Measurements from ENCODE around the gene SLC35F4. TPM values are rescaled to one million over a fixed set of nuclear protein-coding genes. Genes with fewer than 3 reads are reported as not detected.

SLC35F4 gene
- total and polyA plus RNA-seq, 2 of the 4 experiments (the other 2 are of a cell fraction), result not detected

DNA sequence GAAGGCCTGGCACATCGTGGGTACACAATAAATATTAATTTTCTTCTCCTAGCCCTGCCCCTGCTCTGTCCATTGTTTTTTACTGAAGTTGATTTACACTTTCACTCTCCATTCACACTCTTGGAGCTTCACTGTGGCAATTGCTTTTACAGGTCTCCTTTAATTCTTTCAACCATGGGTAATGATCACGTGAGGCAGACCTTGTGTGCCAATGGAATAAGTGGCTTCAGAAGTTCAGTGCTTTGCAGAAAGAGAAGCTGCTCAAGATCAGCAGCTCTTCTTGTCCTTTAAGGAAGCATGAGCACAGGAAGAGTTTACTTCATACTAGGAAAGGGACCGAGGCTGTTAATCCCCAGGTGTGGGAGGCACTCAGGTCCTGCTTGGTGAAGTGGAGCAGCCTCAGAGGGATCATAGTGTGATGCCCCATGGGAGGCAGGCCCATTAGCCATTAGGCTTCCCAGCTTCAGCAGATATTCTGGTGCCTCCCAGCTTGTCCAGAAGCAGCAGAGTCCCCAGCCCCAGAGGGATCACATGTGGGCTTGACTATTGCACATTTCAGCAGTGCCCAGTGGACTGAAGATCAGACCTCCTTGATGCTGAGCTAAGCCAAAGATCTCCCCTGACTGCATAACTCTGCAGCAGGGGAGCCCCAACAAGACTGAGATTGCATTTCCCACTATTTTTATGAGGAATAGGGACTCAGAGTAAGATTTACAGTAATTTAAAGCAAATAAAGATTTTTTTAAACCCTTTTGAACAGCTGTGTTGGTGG, 5.0 kb upstream of the SLC35F4 start:
- H3K4me3 ChIP-seq (ENCODE audit: insufficient read depth, low read depth, low read length), result no peak overlapping the region
- no peaks in the 10 kb centered on the region for H3K79me1 ChIP-seq (ENCODE audit: low read depth in 1 of 2, low read length in 2 of 2)
- no TSS peak for BruUV-seq (replicated peaks)
- intact Hi-C loops (cut with micrococcal nuclease), result no loop called here
- H3K9me1 ChIP-seq (ENCODE audit: insufficient read depth, low read length), result no peaks in the 10 kb centered on the region
- H3K36me3 ChIP-seq (ENCODE audit: control insufficient read depth, insufficient read depth, low read length), result no peaks in the 10 kb centered on the region
- ATAC-seq (ENCODE audit: low read depth), result no peak
- ChIA-PET CTCF (interaction anchor here (0.6 to 1.3 kb wide), 4 partner anchors 15 to 386 kb away, joined by 3 read pairs; no protein-coding TSS in a partner anchor), POLR2A (ENCODE audit: unreplicated experiment) (no interaction called here)
- in situ Hi-C loops (cut with MboI; ENCODE audit: low sequenced_read_pairs), result no loop called here
- DNase-seq, result no peak
- no peak overlapping the region for H3K4me2 ChIP-seq (ENCODE audit: low read depth, low read length)
- H2BK15ac ChIP-seq (ENCODE audit: low read depth, low read length), result no peak overlapping the region
- no peak overlapping the region for H4K8ac ChIP-seq (ENCODE audit: low read depth in 2 of 2, low read length in 2 of 2)
- H3K56ac ChIP-seq (ENCODE audit: extremely low read depth, insufficient read depth, low read length), result no peak overlapping the region
- no peak overlapping the region for H3K27ac ChIP-seq (ENCODE audit: insufficient read depth, low read length)
- H3K4me1 ChIP-seq (ENCODE audit: control insufficient read depth, insufficient read depth, low read length), result no peaks in the 10 kb centered on the region
- no peak overlapping the region for H3K23ac ChIP-seq (ENCODE audit: low read depth, low read length)
- H3K27me3 ChIP-seq (ENCODE audit: control insufficient read depth, insufficient read depth, low read length), result peaks cover 7% of the 10 kb centered on the region
- H4K20me1 ChIP-seq (ENCODE audit: insufficient read depth, low read length), result no peaks in the 10 kb centered on the region
- no CpG with 5 or more reads among the region's 3 CpGs for WGBS, 2 experiments (ENCODE audit: extremely low coverage in 2 of 2, insufficient read length in 1 of 2)
- TF ChIP-seq POLR2A (IDR thresholded peaks at IDR 0.05; ENCODE audit: low read depth, low read length), result no peak
- no peak for TF ChIP-seq MAZ (IDR thresholded peaks at IDR 0.05; ENCODE audit: borderline replicate concordance, low read depth, low read length)
- no peak for TF ChIP-seq RAD21 (IDR thresholded peaks at IDR 0.05; ENCODE audit: low read length)
- TF ChIP-seq CHD1 (IDR thresholded peaks at IDR 0.05; ENCODE audit: low read depth, low read length), result no peak
- no peak for TF ChIP-seq NFE2L2 (IDR thresholded peaks at IDR 0.05; ENCODE audit: low read depth, low read length)
- no peak for TF ChIP-seq CEBPB (IDR thresholded peaks at IDR 0.05; ENCODE audit: low read depth, low read length)
- H2BK120ac ChIP-seq (ENCODE audit: low read depth, low read length), result no peak overlapping the region
- H3K18ac ChIP-seq (ENCODE audit: low read depth, low read length), result no peak overlapping the region
- H3K14ac ChIP-seq (replicated peaks; ENCODE audit: low read depth, low read length), result no peak overlapping the region
- no peak overlapping the region for H2AK9ac ChIP-seq (replicated peaks; ENCODE audit: low read depth, low read length, poor library complexity)
- H2BK20ac ChIP-seq (ENCODE audit: low read depth, low read length), result no peak overlapping the region
- H4K5ac ChIP-seq (ENCODE audit: low read depth, low read length), result no peak overlapping the region
- no peak overlapping the region for H3K4ac ChIP-seq (ENCODE audit: low read depth, low read length)
- H3K9ac ChIP-seq (ENCODE audit: low read depth, low read length), result no peak overlapping the region
- H2AK5ac ChIP-seq (ENCODE audit: low read depth, low read length), result no peak overlapping the region
- dilution Hi-C loops (cut with HindIII; ENCODE audit: low sequenced_read_pairs, unreplicated experiment), result no loop called here
- no peak overlapping the region for H4K91ac ChIP-seq (ENCODE audit: insufficient read depth, low read depth, low read length)
- H2BK5ac ChIP-seq (ENCODE audit: low read depth, low read length, poor library complexity, severe bottlenecking), result no peak overlapping the region
- no peak overlapping the region for H2AFZ ChIP-seq (replicated peaks; ENCODE audit: low read length, poor library complexity)
- H3K9me3 ChIP-seq (ENCODE audit: control insufficient read depth, insufficient read depth, low read length), result no peaks in the 10 kb centered on the region
